ENCODE data around the gene TMEM38B.

DNA sequence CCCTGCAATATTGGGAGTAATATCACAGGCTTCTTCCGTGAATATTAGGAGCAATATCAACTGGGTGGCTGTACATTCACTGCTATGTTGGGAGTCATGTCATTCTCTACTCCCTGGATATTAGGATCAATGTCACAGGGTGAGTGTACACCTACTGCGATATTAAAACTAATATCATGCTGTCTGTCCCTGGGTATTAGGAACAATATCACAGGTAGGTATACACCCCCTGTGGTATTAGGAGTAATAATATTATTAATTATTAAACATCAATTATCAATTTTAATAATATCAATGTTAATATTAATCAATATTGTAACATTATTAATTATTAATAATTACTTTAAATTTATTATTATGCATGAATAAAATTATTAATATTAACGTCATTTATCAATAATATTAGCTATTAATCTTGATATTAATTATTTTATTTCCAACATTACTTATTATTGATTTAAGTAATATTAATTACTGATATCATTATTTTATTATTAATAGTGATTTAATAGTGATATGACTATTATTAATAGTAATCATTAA lies 121.9 kb downstream of the TMEM38B start:
- TF ChIP-seq FOXP2 (optimal IDR thresholded peaks at IDR 0.05; ENCODE audit: control extremely low read depth, extremely low read length, insufficient read depth) (no peak), EZH2 (IDR thresholded peaks at IDR 0.05) (no peak), POLR2AphosphoS5 (IDR thresholded peaks at IDR 0.05; ENCODE audit: borderline replicate concordance, low read depth, low read length) (no peak)
